GM21529 (cell line): ENCODE data around the gene RBFOX2.
"Not testable (repeated sequence)": the region's sequence is repeated elsewhere in the genome, so short reads cannot be mapped to it uniquely, and the experiment has no call there.

Experiments
- ATAC-seq: cut with Tn5 transposase; IDR thresholded peaks from one replicate; pipeline ENCODE4 v1.9.1; 2021; ENCODE audit not compliant: unreplicated experiment

RBFOX2 gene

DNA sequence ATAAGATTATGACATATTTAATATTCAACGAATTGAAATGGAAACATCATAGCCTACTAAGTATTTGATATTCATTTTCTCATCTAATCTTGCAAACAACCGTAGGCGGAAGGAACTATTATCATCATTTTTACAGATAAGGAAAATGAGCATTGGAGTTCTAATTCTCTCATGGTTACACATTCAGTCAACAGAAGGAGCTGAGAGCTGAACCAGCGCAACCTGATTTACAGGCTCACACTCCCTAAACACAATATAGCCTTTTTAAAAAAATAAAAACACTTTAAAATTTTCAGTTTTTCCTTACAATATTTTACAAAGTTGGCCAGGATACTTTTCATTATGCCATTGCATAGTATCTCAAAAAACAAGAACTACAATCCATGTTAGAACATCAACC lies 236.1 kb downstream of the RBFOX2 start:
- no peak for ATAC-seq

DNA sequence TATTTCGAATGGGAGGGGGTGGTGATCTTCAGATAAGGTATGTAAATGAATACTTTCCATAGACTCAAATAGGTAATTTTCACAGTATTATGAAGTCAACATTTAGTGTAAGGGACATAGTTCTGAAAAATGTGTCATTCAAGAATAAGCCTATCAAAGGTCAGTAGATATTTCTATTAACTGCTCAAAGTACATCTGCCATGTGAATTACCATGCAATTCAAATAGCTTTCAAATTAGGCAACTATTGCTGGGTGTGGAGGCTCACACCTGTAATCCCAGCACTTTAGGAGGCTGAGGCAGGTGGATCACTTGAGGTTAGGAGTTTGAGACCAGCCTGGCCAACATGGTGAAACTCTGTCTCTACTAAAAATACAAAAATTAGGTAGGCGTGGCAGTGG lies 236.8 kb downstream of the RBFOX2 start:
- ATAC-seq: not testable (repeated sequence)

DNA sequence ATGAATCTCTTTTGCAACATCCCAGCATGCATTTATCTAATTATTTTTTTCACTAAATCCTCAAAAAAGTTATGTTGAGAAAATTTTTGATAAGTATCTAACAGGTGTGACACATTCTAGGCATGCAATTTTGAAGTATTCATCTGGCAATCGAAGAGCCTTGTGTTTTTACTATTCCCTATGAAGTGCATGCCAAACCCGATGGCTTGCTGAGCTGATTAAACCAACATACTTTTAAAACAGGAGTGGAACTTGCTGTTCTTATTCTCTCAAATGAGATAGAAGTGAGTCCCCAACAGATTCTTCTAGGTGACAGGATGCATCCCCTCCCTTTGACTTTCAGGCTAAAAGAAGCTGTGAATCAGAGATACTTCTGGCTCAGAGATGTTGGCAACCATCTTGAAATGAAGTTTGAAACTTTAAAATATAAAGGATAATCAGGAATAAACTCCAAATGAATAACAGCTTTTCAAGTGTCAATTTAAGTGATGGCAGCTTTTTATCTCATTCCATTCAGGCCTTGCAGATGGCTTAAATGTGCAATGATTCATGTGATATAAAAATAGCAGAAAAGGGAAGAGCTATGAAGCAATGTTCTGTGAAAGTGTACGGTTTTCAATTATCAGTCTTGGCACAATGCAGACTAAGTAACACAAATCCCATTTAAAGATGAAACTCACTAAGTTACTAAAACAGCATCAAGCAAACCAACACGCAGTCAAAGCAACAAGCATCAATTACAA lies 243.3 kb downstream of the RBFOX2 start:
- no peak for ATAC-seq

DNA sequence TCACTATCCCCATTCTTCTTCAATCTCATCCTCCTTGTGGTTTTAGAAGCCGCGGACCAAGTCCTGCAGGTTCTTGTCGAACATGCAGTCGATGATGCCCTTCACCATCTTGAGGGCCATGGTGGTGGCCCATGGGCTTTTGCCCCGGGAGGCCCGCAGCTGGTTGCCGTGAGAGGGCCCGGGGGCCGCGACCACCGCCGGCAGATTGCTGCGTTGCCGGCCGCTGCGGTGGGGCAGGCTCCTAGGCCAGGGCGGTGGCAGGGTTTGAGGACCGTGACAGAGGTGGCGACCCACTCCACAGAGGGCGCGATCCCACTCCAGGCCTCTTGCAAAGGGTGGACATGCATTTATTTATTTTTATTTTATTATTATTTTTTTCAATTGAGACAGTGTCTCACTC lies 244.0 kb downstream of the RBFOX2 start:
- ATAC-seq: no peak

DNA sequence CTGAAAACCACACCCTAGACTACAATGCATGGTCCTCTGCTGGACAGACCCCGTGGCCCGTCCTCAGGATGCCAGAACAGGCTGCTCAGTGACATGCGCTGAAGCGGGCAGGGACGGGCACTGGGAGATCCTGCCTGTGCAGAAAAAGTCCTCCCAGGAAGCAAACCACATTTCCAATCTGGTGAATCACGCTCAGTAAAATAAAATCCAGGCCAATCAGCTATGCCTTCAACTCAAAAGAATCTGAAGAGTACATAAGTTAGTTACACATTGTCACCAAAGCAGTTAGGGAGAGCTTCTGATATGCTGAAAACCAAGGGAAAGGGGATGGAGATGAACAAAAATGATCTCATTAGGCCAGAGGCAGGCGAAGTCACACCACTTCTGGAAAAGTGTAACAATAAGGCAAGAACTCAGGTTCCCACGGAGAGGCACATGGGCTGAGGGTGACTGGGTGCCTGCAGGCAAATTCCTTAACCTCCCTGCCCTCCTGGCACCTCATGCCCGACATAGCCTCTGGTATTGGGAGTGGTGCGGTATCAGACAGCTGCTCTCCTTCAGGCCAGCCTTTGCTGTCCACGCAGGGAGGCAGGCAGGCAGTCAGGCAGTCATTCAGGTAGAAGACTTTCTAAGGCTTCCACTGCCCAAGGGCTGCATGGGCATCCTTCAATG lies 244.5 kb downstream of the RBFOX2 start:
- ATAC-seq: no peak

DNA sequence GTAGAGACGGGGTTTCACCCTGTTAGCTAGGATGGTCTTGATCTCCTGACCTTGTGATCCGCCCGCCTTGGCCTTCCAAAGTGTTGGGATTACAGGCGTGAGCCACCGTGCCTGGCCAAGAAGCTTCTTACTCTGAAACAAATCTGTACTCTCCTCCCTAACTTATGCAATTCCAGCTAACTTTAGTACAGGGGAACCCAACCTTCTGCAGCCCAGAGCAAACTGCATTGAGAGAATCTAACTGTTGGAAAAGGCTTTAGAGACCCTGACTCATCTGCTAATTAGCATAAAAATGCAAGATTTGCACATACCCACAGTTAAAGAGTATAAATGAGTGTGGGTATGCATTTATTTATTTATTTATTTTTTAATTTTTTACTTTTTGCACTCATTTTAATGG lies 246.1 kb downstream of the RBFOX2 start:
- ATAC-seq: no peak

DNA sequence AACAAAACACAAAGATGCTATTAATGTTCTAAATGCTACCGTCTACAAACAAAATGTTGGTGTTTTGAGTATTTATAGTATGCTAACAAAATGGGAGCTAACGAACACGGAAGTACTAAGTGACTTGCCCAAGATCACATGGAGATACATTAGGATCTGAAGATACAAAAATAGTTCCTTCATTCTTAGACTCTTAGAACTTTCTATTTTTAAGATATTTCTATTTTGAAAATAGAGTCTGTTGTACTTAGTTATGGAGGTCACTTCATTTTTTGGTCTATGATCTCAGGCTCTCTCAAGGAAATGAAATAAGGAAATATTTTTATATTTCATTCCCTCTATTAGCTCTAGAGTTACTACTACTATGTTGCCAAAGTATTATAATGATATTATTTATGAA lies 246.7 kb downstream of the RBFOX2 start:
- ATAC-seq: no peak

DNA sequence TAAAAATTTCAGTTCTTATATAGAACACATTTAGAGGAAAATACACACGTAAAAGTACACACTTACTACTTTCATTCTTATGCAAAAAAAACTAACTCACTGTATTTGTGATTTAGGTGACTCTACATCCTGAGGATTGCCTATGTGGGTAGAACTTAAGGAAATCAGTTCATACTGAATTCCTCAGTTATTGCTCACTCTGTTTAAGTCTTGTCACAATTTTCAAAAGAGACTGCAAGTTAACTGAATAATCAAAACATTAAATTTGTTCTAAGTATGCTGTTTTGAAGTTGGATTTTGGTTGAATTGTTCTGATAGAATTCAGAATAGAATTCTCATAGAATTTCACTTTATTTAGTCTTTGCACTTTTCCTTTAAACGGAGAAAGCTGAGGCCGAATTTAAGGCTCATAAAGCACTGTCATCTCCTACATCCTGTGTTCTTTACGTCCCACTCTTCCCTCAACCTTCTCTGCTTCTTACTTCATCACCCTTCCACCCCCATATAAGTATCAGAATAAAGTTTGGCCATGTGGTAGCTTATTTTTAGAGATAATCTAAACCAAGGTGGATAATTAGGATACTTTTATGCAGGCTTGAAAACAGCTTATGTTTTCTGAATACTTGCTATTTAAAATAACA lies 251.2 kb downstream of the RBFOX2 start:
- no peak for ATAC-seq

DNA sequence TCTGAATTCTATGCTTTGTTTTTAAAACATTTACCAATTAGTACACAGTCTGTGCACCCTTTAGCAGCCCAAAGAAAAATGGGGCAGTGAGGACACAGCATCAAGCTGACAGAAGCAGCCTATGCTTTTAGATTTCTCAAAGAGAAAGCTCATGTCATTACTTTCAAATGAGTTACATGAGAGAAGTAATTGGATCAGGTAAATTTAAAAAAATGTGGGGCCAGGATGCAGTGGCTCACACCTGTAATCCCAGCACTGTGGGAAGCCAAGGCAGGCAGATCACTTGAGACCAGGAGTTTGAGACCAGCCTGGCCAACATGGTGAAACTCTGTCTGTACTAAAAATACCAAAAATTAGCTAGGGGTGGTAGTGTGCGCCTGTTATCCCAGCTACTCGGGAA lies 253.3 kb downstream of the RBFOX2 start:
- ATAC-seq: no peak

DNA sequence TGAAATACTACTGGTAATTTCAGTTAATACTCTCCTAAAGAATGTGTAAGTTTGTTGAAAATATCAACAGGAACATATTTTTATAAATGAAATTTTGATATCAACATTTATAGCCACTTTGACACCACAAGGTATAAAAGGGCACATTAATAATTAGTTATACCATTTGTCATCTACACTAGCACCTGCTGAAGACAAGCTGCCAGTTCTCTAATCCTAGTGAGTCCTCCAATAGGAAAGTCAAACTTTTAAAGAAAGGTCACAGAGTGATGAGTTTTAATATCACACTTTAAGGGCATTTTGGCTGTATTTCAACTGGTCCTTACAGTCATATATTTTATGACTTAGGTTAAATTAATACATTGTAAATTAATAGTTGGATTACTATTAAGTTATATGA lies 258.6 kb downstream of the RBFOX2 start:
- ATAC-seq: no peak

DNA sequence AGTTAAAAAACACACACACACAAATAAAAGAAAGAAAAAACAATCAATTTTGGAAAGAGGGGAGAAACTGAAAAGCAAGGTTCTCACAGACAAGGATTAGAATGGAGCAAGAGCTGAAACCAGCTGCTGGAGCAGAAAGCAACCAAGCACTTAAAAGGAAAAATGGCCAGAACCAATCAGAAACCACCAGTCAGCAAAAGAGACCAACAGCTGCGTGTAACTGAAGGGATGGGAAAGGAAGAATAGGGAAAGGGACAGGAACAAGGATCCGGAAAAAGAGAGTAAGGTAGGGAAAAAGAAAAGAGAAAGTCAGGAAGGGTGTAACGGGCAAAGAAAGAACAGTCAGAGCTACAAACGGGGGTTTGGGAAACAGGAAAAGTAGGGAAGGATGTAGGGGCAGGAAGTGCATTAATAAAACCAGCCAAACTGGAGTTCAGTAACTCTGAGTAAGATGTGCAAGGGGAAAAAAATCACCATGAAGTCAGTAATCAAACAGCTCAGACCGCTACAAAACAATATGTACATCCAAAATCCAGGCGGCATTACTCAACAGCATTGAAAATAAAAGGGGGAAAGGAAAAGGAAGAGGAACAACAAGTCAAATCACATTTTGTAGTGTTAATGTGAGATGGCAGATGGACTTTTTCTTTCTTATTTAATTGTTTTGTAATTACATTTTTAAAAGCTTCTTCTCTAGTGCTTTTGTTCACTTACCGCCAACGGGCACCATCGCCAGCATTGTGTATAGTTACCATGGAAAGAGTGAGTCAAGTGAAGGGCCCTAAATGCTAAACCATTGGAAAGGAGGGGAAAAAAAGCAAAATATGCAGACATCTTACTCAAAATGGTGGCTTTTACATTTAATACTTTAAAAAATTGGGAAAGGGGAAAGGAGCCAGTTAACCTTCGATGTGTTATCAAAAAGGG lies 261.7 kb downstream of the RBFOX2 start:
- no peak for ATAC-seq

DNA sequence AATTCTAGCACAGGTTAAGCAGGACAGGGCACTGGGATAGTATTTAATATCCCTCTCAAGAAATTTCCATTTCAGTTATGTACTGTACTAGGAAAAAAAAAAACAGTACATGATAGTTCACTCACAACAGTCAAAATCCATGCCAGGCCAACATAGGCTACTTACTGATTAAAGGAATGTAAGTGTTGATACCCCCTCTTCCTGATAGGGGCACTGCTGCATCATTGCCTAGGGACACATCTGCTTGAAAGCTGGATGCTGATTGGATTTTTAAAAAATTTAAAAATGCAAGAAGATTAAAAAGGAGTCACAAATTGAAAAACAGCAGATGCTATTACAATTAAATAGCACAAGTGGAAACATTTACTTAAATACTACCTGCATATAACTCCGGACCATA lies 267.6 kb downstream of the RBFOX2 start:
- no peak for ATAC-seq

DNA sequence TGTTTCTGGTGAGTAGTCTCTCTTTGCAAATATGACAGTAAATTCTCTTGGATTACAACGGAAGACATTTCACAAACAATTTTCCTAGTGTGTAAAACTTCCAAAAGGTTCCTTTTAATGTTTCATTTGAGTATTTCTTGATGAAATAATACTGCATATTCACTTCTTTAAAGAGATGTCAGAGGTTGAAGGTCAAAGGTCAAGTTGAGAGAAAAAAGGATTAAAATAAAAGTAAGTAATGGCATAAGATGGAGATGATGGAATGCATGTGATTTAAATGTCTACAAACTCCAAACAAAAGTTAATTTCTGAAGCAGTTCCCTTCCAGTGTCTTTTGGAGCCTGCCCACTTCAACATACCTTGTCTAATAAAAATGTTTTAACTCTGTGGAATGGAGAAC lies 270.2 kb downstream of the RBFOX2 start:
- no peak for ATAC-seq

DNA sequence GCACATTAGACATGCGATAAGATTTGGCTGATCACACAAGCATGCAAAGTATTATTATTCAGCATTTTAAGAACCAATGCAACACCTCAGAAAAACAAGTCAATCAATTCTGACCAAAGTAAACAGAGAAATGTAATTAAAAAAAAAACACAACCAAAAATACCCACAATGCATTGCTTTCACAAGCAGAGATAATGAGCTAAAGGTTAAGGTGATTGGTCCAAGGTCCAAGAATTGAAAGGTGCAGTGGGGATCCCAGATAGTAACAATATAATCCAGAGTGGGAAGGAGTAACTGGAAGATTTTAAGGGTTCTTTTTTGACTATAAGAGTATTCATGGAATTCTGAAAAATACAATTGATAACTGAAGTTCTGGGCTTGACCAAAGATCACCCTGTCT lies 271.9 kb downstream of the RBFOX2 start:
- no peak for ATAC-seq

DNA sequence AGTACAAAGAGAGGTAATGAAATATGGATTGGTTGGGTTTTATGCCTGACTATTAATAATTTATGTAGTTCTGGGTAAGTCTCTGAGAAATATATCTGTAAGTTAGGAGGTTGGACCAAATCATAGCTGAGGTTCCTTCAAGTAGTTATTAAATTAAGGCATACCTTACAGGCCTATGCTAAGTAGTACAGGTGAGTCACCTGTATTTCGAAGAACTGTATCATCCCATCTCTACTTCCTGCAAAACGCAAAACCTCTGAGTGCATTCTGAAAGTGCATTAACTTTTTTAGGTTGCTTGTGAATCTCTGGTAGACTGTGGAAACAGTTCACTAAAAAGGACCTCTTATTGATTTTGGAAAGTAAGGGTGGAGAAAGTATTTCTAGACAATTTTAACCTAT lies 273.9 kb downstream of the RBFOX2 start:
- ATAC-seq: no peak

DNA sequence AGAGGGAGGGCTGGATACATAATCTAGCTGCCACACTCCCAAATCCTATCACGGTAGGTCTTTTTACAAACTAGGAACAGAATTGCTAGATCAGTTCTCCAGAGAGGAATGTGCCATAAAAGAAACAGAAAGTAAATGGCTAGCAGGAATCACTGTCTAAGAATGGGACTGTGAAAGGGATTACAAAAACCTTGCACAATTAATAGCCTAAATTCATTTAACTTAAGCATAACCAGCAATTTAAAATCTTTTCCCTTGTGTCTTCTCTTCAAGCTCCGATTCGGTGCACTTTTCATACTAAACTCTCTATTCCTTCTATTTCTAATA lies 275.8 kb downstream of the RBFOX2 start:
- no peak for ATAC-seq

DNA sequence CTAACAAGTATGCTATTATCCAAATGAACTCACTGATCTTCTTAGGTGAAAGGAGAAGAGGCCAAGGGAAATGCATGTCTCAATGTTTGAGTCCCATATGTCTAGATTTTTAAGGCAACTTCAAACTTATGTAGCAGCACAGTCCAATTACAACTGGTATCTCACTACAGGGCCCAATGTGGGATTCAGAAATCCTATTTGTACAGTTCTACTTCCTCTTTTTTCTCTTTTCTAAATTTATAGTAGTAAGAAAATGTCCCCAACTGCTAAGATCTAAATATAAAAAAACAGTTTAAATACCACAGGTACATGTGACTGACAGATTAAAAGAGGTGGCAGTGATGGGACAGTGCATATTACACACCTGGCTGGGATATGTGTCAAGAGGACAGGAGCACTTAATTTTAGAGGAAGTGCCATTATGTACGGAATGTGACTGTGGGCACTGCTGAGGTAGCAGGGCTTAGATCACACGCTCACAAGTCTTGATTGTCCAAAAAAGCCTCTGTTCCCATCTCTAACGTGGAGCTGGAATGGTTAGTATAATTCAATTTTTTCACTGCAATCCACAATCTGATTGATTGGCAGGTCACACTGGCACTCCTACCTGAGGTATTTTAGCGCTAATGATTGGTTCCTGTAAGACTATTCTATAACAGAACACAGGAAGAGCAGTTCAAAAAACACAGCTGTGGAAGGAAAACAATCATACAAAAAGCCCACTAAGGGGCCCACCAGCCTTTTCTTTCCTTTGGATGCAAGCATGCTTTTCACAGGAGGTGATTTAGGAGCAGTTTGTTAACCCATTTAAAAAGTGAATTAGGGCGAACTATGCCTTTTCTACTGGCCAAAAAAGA lies 276.4 kb downstream of the RBFOX2 start:
- no peak for ATAC-seq

DNA sequence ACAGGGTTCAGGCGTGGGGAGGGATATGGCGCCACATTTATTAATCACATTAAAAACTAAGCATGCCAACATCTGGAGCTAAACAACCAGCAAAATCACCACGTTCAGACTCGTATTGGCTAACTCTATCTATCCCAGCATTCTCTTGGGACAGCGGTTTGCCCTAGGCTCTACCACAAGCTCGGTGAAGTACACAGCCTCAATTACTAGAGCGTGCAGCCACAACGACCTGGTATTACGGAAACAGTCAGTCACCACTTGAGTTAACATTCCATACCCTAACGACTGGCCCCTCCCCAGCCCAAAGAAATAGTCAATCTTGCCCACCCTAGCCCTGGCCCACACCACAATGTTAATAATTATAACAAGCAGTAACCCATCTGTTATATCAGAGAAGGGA lies 278.8 kb downstream of the RBFOX2 start:
- peak; percentile 67 for ATAC-seq

DNA sequence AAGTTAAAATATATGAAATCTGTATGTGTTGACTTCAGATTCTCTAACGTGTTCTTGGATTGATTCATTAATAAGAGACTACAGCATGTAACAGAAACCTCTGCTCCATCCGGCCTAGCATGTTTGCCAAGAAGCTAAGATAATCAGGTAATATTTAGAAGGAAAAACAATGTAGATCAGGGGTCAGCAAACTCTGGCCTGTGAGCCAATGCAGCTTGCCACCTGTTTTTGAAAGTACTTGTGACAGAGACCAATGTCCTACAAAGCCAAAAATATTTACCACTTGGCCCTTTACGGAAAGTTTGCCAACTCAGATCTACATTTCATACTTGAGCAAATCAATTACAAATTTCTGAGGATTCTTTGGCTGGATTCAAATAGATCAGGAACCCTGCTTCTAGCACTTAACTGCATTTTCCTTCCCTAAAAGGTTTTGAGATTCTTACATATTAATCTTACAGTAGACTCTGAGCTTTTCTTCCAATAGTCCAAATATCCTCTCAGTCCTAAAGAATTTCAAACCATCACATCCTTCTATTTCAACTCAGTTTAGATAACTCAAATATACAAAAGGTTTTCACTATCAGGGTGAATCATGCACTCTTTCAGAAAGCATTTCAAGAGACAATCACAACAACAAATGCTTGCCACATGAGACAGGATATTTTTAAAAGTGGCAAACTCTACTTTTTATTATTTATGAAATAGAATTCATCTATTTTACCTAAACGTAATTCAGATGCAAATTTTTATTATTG lies 281.5 kb downstream of the RBFOX2 start:
- no peak for ATAC-seq

DNA sequence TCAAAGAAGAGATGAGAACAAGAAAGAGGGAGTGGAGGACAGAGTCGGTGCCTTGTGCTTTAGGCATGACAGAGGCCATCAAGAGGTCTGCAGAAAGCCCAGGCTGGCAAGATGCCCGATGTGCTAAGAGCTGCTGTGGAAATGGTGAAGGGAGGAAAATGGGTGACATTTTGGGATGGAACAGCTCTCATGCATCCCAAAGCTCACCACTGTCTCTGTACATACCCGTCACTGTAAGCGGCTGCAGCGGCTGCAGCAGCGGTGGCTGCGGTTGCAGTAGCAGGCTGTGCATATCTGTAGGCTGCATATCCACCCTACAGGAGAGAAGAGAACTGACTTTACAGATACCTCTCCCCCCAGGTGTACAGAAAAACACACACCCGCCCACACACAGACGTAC lies 282.4 kb downstream of the RBFOX2 start:
- no peak for ATAC-seq
